Measurements from ENCODE around the gene OLFML2A.

- TF ChIP-seq CTCF (IDR thresholded peaks at IDR 0.05; ENCODE audit: low read depth, low read length) (no peak), EZH2phosphoT487 (IDR thresholded peaks at IDR 0.05; ENCODE audit: low read depth) (no peak)
These were observed 31.5 kb downstream of the OLFML2A start for GRCh38 chr9:124808246-124808956.
